SK-N-MC (cell line): ENCODE data around the gene ACSM6.

Experiments used
- DNase-seq: peaks from one replicate; pipeline ENCODE4 v3.0.0-alpha.2; 2011; ENCODE audit warnings: low read depth, low spot score
- H3K27ac ChIP-seq: fragments of 200-600 bp; sonication (generic); 2 replicates; pipeline ENCODE4 v1.5.1; 2016; ENCODE audit warnings: mixed run types
- H3K36me3 ChIP-seq: fragments of 200-600 bp; sonication (generic); 2 replicates; pipeline ENCODE4 v1.6.1; 2017; ENCODE audit warnings: antibody characterized with exemption, low read length, mixed read lengths; ENCODE audit not compliant: insufficient read depth
- H3K4me3 ChIP-seq: fragments of 200-600 bp; sonication (generic); 2 replicates; pipeline ENCODE4 v1.5.1; 2016
- H3K9ac ChIP-seq: fragments of 200-600 bp; sonication (generic); 2 replicates; pipeline ENCODE4 v1.8.0; 2017; ENCODE audit warnings: mixed run types, mixed read lengths; ENCODE audit not compliant: insufficient read length
- H3K9me3 ChIP-seq: fragments of 200-600 bp; sonication (generic); 2 replicates; pipeline ENCODE4 v1.6.1; 2017; ENCODE audit warnings: low read depth, mild to moderate bottlenecking, antibody characterized with exemption, low read length, moderate library complexity, mixed read lengths
- EZH2 ChIP-seq: fragments of 200-600 bp; sonication (generic); IDR thresholded peaks from one replicate; pipeline ENCODE4 v1.6.1; 2017; ENCODE audit warnings: antibody characterized with exemption
- FOXP2 ChIP-seq: optimal IDR thresholded peaks from 2 replicates; pipeline ENCODE3; 2011; ENCODE audit warnings: mild to moderate bottlenecking, moderate library complexity; ENCODE audit not compliant: insufficient read depth; ENCODE audit errors: extremely low read length, control extremely low read depth
- POLR2AphosphoS5 ChIP-seq: IDR thresholded peaks from 2 replicates; pipeline ENCODE4 v1.6.1; 2012; ENCODE audit warnings: mild to moderate bottlenecking, low read depth, low read length, borderline replicate concordance

ACSM6 gene

GRCh38 chr10:95240811-95241210 lies 46.8 kb downstream of the ACSM6 start:
- no peaks in the 10 kb centered on the region for H3K36me3 ChIP-seq
- no peak overlapping the region for H3K27ac ChIP-seq
- no peak overlapping the region for H3K4me3 ChIP-seq
- TF ChIP-seq FOXP2 (no peak), EZH2 (no peak), POLR2AphosphoS5 (no peak)
- no peak overlapping the region for H3K9ac ChIP-seq
- H3K9me3 ChIP-seq: no peaks in the 10 kb centered on the region
- DNase-seq: no peak

GRCh38 chr10:95241533-95241932 lies 47.5 kb downstream of the ACSM6 start:
- DNase-seq: no peak
- H3K36me3 ChIP-seq: no peaks in the 10 kb centered on the region
- H3K4me3 ChIP-seq: no peak overlapping the region
- no peak for TF ChIP-seq EZH2
- no peak for TF ChIP-seq FOXP2
- no peak for TF ChIP-seq POLR2AphosphoS5
- H3K9me3 ChIP-seq: no peaks in the 10 kb centered on the region
- H3K9ac ChIP-seq: no peak overlapping the region
- no peak overlapping the region for H3K27ac ChIP-seq

- H3K9me3 ChIP-seq: no peaks in the 10 kb centered on the region
- no peak overlapping the region for H3K4me3 ChIP-seq
- DNase-seq: no peak
- no peak overlapping the region for H3K27ac ChIP-seq
- no peaks in the 10 kb centered on the region for H3K36me3 ChIP-seq
- no peak overlapping the region for H3K9ac ChIP-seq
- TF ChIP-seq EZH2 (no peak), POLR2AphosphoS5 (no peak), FOXP2 (no peak)
Observed at GRCh38 chr10:95242581-95243317, 48.7 kb downstream of the ACSM6 start.

- H3K9ac ChIP-seq: no peak overlapping the region
- H3K36me3 ChIP-seq: no peaks in the 10 kb centered on the region
- H3K27ac ChIP-seq: no peak overlapping the region
- no peak for DNase-seq
- H3K4me3 ChIP-seq: no peak overlapping the region
- no peak for TF ChIP-seq POLR2AphosphoS5
- TF ChIP-seq EZH2: no peak
- no peak for TF ChIP-seq FOXP2
- H3K9me3 ChIP-seq: no peaks in the 10 kb centered on the region
Observed at GRCh38 chr10:95243318-95243617, 49.2 kb downstream of the ACSM6 start.

- no peak for TF ChIP-seq FOXP2
- TF ChIP-seq EZH2: no peak
- no peak for TF ChIP-seq POLR2AphosphoS5
- H3K27ac ChIP-seq: no peak overlapping the region
- no peak overlapping the region for H3K9ac ChIP-seq
- H3K4me3 ChIP-seq: no peak overlapping the region
- H3K9me3 ChIP-seq: no peaks in the 10 kb centered on the region
- DNase-seq: no peak
- no peaks in the 10 kb centered on the region for H3K36me3 ChIP-seq
Observed at GRCh38 chr10:95244152-95244551, 50.1 kb downstream of the ACSM6 start.

GRCh38 chr10:95245425-95246055 lies 51.5 kb downstream of the ACSM6 start:
- H3K9ac ChIP-seq: no peak overlapping the region
- H3K9me3 ChIP-seq: no peaks in the 10 kb centered on the region
- H3K27ac ChIP-seq: no peak overlapping the region
- no peaks in the 10 kb centered on the region for H3K36me3 ChIP-seq
- H3K4me3 ChIP-seq: no peak overlapping the region
- no peak for TF ChIP-seq POLR2AphosphoS5
- no peak for TF ChIP-seq FOXP2
- TF ChIP-seq EZH2: no peak
- DNase-seq: no peak

GRCh38 chr10:95246582-95247051 lies 52.6 kb downstream of the ACSM6 start:
- no peak overlapping the region for H3K27ac ChIP-seq
- TF ChIP-seq POLR2AphosphoS5: no peak
- no peak for TF ChIP-seq FOXP2
- TF ChIP-seq EZH2: no peak
- no peaks in the 10 kb centered on the region for H3K36me3 ChIP-seq
- H3K9ac ChIP-seq: no peak overlapping the region
- peak; percentile 5 for DNase-seq
- no peak overlapping the region for H3K4me3 ChIP-seq
- H3K9me3 ChIP-seq: no peaks in the 10 kb centered on the region

- H3K4me3 ChIP-seq: no peak overlapping the region
- no peaks in the 10 kb centered on the region for H3K36me3 ChIP-seq
- TF ChIP-seq POLR2AphosphoS5 (no peak), EZH2 (no peak), FOXP2 (no peak)
- DNase-seq: no peak
- no peaks in the 10 kb centered on the region for H3K9me3 ChIP-seq
- H3K27ac ChIP-seq: no peak overlapping the region
- no peak overlapping the region for H3K9ac ChIP-seq
Observed at GRCh38 chr10:95247200-95247880, 53.3 kb downstream of the ACSM6 start.
